Measurements from ENCODE around the gene PLTP.

Gene PLTP

DNA sequence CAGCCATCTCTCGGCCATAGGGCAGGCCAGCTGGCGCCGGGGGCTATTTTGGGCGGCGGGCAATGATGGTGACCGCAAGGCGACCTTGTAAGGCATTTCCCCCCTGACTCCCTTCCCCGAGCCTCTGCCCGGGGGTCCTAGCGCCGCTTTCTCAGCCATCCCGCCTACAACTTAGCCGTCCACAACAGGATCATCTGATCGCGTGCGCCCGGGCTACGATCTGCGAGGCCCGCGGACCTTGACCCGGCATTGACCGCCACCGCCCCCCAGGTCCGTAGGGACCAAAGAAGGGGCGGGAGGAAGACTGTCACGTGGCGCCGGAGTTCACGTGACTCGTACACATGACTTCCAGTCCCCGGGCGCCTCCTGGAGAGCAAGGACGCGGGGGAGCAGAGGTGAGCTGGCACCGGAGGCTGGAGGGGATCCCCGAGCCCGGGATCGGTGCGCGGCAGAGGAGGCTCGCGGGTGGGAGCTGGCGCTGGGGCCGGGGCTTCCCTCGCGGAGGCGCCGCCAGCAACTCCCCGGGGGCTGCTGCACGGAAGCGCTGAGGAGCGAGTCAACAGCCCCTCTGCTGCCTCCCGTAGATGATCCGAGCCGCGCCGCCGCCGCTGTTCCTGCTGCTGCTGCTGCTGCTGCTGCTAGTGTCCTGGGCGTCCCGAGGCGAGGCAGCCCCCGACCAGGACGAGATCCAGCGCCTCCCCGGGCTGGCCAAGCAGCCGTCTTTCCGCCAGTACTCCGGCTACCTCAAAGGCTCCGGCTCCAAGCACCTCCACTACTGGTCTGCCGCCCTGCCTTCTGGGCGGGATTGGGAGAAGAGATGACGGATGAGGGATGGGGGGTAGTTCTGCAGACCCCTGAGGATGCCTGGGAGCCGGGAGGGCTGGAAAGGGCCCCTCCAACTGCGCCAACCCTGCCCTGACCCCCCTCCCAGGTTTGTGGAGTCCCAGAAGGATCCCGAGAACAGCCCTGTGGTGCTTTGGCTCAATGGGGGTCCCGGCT is 20.7 kb downstream of the PLTP start, which contains the start of the genes CTSA and NEURL2:
TSS of gene CTSA (plus strand) at position 351 of the 999 bp plus-strand sequence. CDS start at position 585, 234 bp downstream.
TSS of gene NEURL2 (minus strand) at position 224 of the 999 bp plus-strand sequence. CDS start at position 7, 217 bp downstream.
- Histone ChIP-seq H3K27ac (ENCODE audit: low read length) (peak within 1 kb of the TSS; percentile 63), H3K4me1 (ENCODE audit: control insufficient read depth in 1 of 2, insufficient read depth in 2 of 2, low read length in 2 of 2) (peaks cover 12 to 30% of the 10 kb centered on the region in 2 donors), H3K36me3 (ENCODE audit: control insufficient read depth in 1 of 2, insufficient read depth in 2 of 2, low read length in 2 of 2) (peaks cover 17 to 39% of the 10 kb centered on the region in 2 donors)

GRCh38 chr20:45890077-45890984 is 21.6 kb downstream of the PLTP start:
- Histone ChIP-seq H3K9me3 (ENCODE audit: control insufficient read depth in 1 of 2, low read length in 2 of 2) (no peaks in the 10 kb centered on the region), H3K4me3 (ENCODE audit: low read depth in 1 of 2, low read length in 2 of 2) (peak overlapping the region; percentile 69 to 95), H3K36me3 (ENCODE audit: control insufficient read depth in 1 of 2, insufficient read depth in 2 of 2, low read length in 2 of 2) (peaks cover 17 to 40% of the 10 kb centered on the region in 2 donors), H3K27me3 (ENCODE audit: low read depth, low read length) (no peaks in the 10 kb centered on the region), H3K27ac (ENCODE audit: low read length) (peak overlapping the region; percentile 63), H3K4me1 (ENCODE audit: control insufficient read depth in 1 of 2, insufficient read depth in 2 of 2, low read length in 2 of 2) (peaks cover 12 to 32% of the 10 kb centered on the region in 2 donors)

More for the DNA sequence above, 20.7 kb downstream of the PLTP start, which contains the start of the genes CTSA and NEURL2:
- Histone ChIP-seq H3K27me3 (ENCODE audit: low read depth, low read length) (no peaks in the 10 kb centered on the region), H3K9me3 (ENCODE audit: control insufficient read depth in 1 of 2, low read length in 2 of 2) (no peaks in the 10 kb centered on the region), H3K4me3 (ENCODE audit: low read depth in 1 of 2, low read length in 2 of 2) (peak within 1 kb of the TSS; percentile 69 to 95)

DNA sequence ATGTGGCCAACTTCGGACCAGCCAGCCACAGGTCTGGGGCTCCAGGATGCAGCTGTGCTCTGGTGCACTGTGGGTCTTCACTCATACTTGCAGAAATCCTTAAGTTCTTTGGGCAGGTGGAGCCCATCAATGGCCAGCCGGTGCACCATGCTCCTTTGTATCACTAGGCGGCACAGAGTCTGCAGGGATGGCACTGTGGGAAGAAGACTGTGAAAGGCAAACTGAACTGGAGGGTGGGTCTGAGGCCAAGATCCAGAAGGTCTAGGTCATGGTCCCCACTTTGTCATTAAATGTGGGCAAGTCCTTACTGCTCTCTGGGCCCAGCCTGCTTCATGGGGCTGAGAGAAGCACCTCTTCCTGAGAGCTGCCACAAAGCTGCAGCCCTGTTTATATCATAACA is 23.3 kb downstream of the PLTP start:
- no peaks in the 10 kb centered on the region for H3K9me3 ChIP-seq (ENCODE audit: control insufficient read depth in 1 of 2, low read length in 2 of 2)
- no peak overlapping the region for H3K27ac ChIP-seq (ENCODE audit: low read length)
- H3K36me3 ChIP-seq (ENCODE audit: control insufficient read depth in 1 of 2, insufficient read depth in 2 of 2, low read length in 2 of 2), result peaks cover 10 to 34% of the 10 kb centered on the region in 2 donors
- H3K4me1 ChIP-seq (ENCODE audit: control insufficient read depth in 1 of 2, insufficient read depth in 2 of 2, low read length in 2 of 2), result peaks cover 12 to 39% of the 10 kb centered on the region in 2 donors
- no peak overlapping the region for H3K4me3 ChIP-seq (ENCODE audit: low read depth in 1 of 2, low read length in 2 of 2)
- H3K27me3 ChIP-seq (ENCODE audit: low read depth, low read length), result no peaks in the 10 kb centered on the region

- H3K9me3 ChIP-seq (ENCODE audit: control insufficient read depth in 1 of 2, low read length in 2 of 2), result no peaks in the 10 kb centered on the region
- no peak within 1 kb of the TSS for H3K27ac ChIP-seq (ENCODE audit: low read length)
- peaks cover 5 to 35% of the 10 kb centered on the region in 2 donors for H3K4me1 ChIP-seq (ENCODE audit: control insufficient read depth in 1 of 2, insufficient read depth in 2 of 2, low read length in 2 of 2)
- H3K36me3 ChIP-seq (ENCODE audit: control insufficient read depth in 1 of 2, insufficient read depth in 2 of 2, low read length in 2 of 2), result peaks cover 20 to 40% of the 10 kb centered on the region in 2 donors
- no peaks in the 10 kb centered on the region for H3K27me3 ChIP-seq (ENCODE audit: low read depth, low read length)
- no peak within 1 kb of the TSS for H3K4me3 ChIP-seq (ENCODE audit: low read depth in 1 of 2, low read length in 2 of 2)
Observed at GRCh38 chr20:45887346-45887715, 24.6 kb downstream of the PLTP start, which contains the start of gene SPATA25. SPATA25 (minus strand) TSS chr20:45887622; CDS start chr20:45887590, 32 bp downstream.

GRCh38 chr20:45886590-45887345 is 25.2 kb downstream of the PLTP start:
- H3K27ac ChIP-seq (ENCODE audit: low read length), result no peak overlapping the region
- H3K4me1 ChIP-seq (ENCODE audit: control insufficient read depth in 1 of 2, insufficient read depth in 2 of 2, low read length in 2 of 2), result peaks cover 0 to 34% of the 10 kb centered on the region in 2 donors
- H3K4me3 ChIP-seq (ENCODE audit: low read depth in 1 of 2, low read length in 2 of 2), result no peak overlapping the region
- no peaks in the 10 kb centered on the region for H3K27me3 ChIP-seq (ENCODE audit: low read depth, low read length)
- H3K9me3 ChIP-seq (ENCODE audit: control insufficient read depth in 1 of 2, low read length in 2 of 2), result no peaks in the 10 kb centered on the region
- peaks cover 20 to 43% of the 10 kb centered on the region in 2 donors for H3K36me3 ChIP-seq (ENCODE audit: control insufficient read depth in 1 of 2, insufficient read depth in 2 of 2, low read length in 2 of 2)

DNA sequence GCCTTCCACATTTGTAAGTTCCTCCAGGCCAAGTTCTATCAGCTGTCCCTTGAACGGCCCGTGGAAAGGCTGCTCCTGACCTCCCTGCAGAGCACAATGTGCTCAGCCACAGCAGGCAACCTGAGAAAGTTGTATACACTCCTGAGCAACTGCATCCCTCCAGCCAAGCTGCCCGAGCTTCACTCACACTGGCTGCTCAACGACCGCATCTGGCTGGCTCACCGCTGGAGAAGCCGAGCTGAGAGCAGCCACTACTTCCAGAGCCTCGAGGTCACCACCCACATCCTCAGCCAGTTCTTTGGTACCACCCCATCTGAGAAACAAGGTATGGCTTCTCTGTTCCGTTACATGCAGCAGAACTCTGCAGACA is 28.9 kb downstream of the PLTP start:
- Histone ChIP-seq H3K27ac (ENCODE audit: low read length) (no peak overlapping the region), H3K36me3 (ENCODE audit: control insufficient read depth in 1 of 2, insufficient read depth in 2 of 2, low read length in 2 of 2) (peaks cover 26 to 50% of the 10 kb centered on the region in 2 donors), H3K9me3 (ENCODE audit: control insufficient read depth in 1 of 2, low read length in 2 of 2) (no peaks in the 10 kb centered on the region), H3K4me3 (ENCODE audit: low read depth in 1 of 2, low read length in 2 of 2) (no peak overlapping the region), H3K4me1 (ENCODE audit: control insufficient read depth in 1 of 2, insufficient read depth in 2 of 2, low read length in 2 of 2) (peaks cover 0 to 31% of the 10 kb centered on the region in 2 donors), H3K27me3 (ENCODE audit: low read depth, low read length) (no peaks in the 10 kb centered on the region)

- Histone ChIP-seq H3K9me3 (ENCODE audit: control insufficient read depth in 1 of 2, low read length in 2 of 2) (no peaks in the 10 kb centered on the region), H3K4me3 (ENCODE audit: low read depth in 1 of 2, low read length in 2 of 2) (no peak overlapping the region), H3K36me3 (ENCODE audit: control insufficient read depth in 1 of 2, insufficient read depth in 2 of 2, low read length in 2 of 2) (peaks cover 29 to 53% of the 10 kb centered on the region in 2 donors), H3K27me3 (ENCODE audit: low read depth, low read length) (no peaks in the 10 kb centered on the region), H3K4me1 (ENCODE audit: control insufficient read depth in 1 of 2, insufficient read depth in 2 of 2, low read length in 2 of 2) (peaks cover 0 to 31% of the 10 kb centered on the region in 2 donors), H3K27ac (ENCODE audit: low read length) (no peak overlapping the region)
Observed at GRCh38 chr20:45882469-45883099, 29.4 kb downstream of the PLTP start.

GRCh38 chr20:45880988-45881788 is 30.8 kb downstream of the PLTP start, which contains the start of gene ZSWIM1:
ZSWIM1 (plus strand) TSS chr20:45881227; CDS start chr20:45882593, 1,366 bp downstream.
- Histone ChIP-seq H3K27me3 (ENCODE audit: low read depth, low read length) (no peaks in the 10 kb centered on the region), H3K9me3 (ENCODE audit: control insufficient read depth in 1 of 2, low read length in 2 of 2) (no peaks in the 10 kb centered on the region), H3K4me3 (ENCODE audit: low read depth in 1 of 2, low read length in 2 of 2) (peak within 1 kb of the TSS; percentile 79 to 85), H3K27ac (ENCODE audit: low read length) (peak within 1 kb of the TSS; percentile 92), H3K36me3 (ENCODE audit: control insufficient read depth in 1 of 2, insufficient read depth in 2 of 2, low read length in 2 of 2) (peaks cover 35 to 52% of the 10 kb centered on the region in 2 donors), H3K4me1 (ENCODE audit: control insufficient read depth in 1 of 2, insufficient read depth in 2 of 2, low read length in 2 of 2) (peaks cover 0 to 31% of the 10 kb centered on the region in 2 donors)

- no peaks in the 10 kb centered on the region for H3K9me3 ChIP-seq (ENCODE audit: control insufficient read depth in 1 of 2, low read length in 2 of 2)
- peaks cover 0 to 22% of the 10 kb centered on the region in 2 donors for H3K4me1 ChIP-seq (ENCODE audit: control insufficient read depth in 1 of 2, insufficient read depth in 2 of 2, low read length in 2 of 2)
- H3K27me3 ChIP-seq (ENCODE audit: low read depth, low read length), result no peaks in the 10 kb centered on the region
- H3K36me3 ChIP-seq (ENCODE audit: control insufficient read depth in 1 of 2, insufficient read depth in 2 of 2, low read length in 2 of 2), result peaks cover 25 to 34% of the 10 kb centered on the region in 2 donors
- H3K27ac ChIP-seq (ENCODE audit: low read length), result no peak overlapping the region
- H3K4me3 ChIP-seq (ENCODE audit: low read depth in 1 of 2, low read length in 2 of 2), result no peak overlapping the region
Observed at GRCh38 chr20:45878076-45878761, 33.7 kb downstream of the PLTP start.
